SK-N-SH treated with all-trans-retinoic acid at 6 μM for 48 hours (cell line): ENCODE results near the gene MCHR1.

Experiments
- GLIS3 ChIP-seq: fragments of 250-450 bp; sonication (Bioruptor Pico); IDR thresholded peaks from 2 replicates; pipeline ENCODE4 v1.5.0; 2020; ENCODE audit warnings: mild to moderate bottlenecking, moderate library complexity
- TCF4 ChIP-seq: fragments of 250-450 bp; sonication (Bioruptor Pico); IDR thresholded peaks from 2 replicates; pipeline ENCODE4 v1.8.0; 2021; ENCODE audit warnings: mild to moderate bottlenecking, moderate library complexity, borderline replicate concordance
- TSHZ2 ChIP-seq: fragments of 250-450 bp; sonication (Bioruptor Pico); IDR thresholded peaks from 2 replicates; pipeline ENCODE4 v1.5.0; 2020; ENCODE audit warnings: mild to moderate bottlenecking, moderate library complexity

GRCh38 chr22:40680819-40681183 lies 1.5 kb downstream of the MCHR1 start:
- no peak for TF ChIP-seq TCF4 (CRISPR knock-in tag)
- no peak for TF ChIP-seq GLIS3 (CRISPR knock-in tag)
- TF ChIP-seq TSHZ2 (CRISPR knock-in tag) = no peak
